ENCODE results near the gene STK32A. TPM values are rescaled to one million over a fixed set of nuclear protein-coding genes. Genes with fewer than 3 reads are reported as not detected.

Gene STK32A
- total and polyA plus RNA-seq, 2 donors (not counting 1 experiment from before 2014, with no cell fraction given) = not detected

DNA sequence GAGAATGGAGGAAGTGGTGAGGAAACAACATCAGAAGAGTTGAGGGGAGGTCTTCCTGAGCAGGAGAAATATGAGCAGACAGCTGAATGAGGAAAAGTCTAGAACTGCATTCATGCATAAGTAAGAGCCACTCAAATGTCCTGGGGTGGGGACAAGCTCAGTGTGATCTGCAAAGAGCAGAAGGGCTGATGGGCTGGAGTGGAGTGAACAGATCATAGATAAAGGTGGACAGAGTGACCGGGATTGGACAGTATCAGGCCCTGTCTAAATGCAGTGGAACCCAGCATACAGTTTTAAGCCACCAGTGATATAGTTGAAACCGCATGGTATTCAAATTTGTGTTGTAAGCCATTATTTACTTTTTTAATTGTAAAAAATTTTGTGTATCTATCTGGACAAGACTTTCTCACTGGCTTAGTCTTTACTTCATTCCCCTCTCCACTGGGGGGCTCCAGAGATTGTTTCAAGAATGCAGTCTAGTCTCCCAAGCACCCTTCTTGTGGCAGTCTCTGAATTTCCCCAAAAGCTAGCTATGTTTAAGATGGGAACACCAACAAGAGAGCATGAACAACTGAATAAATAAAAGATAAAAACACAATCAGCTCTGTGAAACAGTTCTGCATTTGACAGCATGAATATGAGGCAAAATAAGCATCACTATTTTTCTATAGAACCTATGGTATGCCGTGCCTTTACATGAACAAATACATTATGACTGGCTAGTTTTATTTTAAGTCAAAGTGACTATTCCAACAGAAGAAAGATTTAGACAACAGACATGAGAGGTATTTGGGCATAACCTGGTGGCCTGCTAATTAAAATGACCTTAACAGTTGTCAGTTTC lies 10.7 kb upstream of the STK32A start:
- TF ChIP-seq, protein P1, sequence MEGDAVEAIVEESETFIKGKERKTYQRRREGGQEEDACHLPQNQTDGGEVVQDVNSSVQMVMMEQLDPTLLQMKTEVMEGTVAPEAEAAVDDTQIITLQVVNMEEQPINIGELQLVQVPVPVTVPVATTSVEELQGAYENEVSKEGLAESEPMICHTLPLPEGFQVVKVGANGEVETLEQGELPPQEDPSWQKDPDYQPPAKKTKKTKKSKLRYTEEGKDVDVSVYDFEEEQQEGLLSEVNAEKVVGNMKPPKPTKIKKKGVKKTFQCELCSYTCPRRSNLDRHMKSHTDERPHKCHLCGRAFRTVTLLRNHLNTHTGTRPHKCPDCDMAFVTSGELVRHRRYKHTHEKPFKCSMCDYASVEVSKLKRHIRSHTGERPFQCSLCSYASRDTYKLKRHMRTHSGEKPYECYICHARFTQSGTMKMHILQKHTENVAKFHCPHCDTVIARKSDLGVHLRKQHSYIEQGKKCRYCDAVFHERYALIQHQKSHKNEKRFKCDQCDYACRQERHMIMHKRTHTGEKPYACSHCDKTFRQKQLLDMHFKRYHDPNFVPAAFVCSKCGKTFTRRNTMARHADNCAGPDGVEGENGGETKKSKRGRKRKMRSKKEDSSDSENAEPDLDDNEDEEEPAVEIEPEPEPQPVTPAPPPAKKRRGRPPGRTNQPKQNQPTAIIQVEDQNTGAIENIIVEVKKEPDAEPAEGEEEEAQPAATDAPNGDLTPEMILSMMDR (IDR thresholded peaks at IDR 0.05) = no peak
- no peak for TF ChIP-seq EZH2 (IDR thresholded peaks at IDR 0.05; ENCODE audit: borderline replicate concordance, insufficient read depth, low read depth, low read length, poor library complexity, severe bottlenecking)
- WGBS (ENCODE audit: insufficient coverage) = 100% methylated on average over 1 of the region's 3 CpGs
- no peak overlapping the region for H3K4me2 ChIP-seq (replicated peaks; ENCODE audit: low read depth, low read length, poor library complexity, severe bottlenecking)
- ChIA-PET CTCF (no interaction called here), POLR2A (no interaction called here)
- no peak overlapping the region for H3K4me3 Mint-ChIP-seq
- H3K9ac ChIP-seq (ENCODE audit: low read length) = no peak overlapping the region
- no peaks in the 10 kb centered on the region for H3K36me3 ChIP-seq (replicated peaks in 1 of 2; ENCODE audit: control extremely low read depth in 1 of 2, control insufficient read depth in 1 of 2, extremely low read depth in 1 of 2, insufficient read depth in 2 of 2, low read length in 1 of 2)
- intact Hi-C loops (cut with micrococcal nuclease) = no loop called here
- no peaks in the 10 kb centered on the region for H3K4me1 Mint-ChIP-seq
- H2AFZ ChIP-seq (ENCODE audit: insufficient read depth, low read depth, low read length, poor library complexity, severe bottlenecking) = no peak overlapping the region
- no peak overlapping the region for H3K27ac ChIP-seq (ENCODE audit: low read length in 2 of 2)
- no peak for ATAC-seq (ENCODE audit: low read depth)
- no peaks in the 10 kb centered on the region for H4K20me1 ChIP-seq (ENCODE audit: control insufficient read depth, insufficient read depth, low read length, poor library complexity, severe bottlenecking)
- no peaks in the 10 kb centered on the region for H3K27me3 ChIP-seq (replicated peaks in 1 of 4; ENCODE audit: control extremely low read depth in 1 of 4, control insufficient read depth in 3 of 4, insufficient read depth in 4 of 4, low read length in 3 of 4)
- H3K27me3 Mint-ChIP-seq = no peaks in the 10 kb centered on the region
- H3K79me2 ChIP-seq (ENCODE audit: control insufficient read depth, insufficient read depth, low read length) = no peaks in the 10 kb centered on the region
- no peak overlapping the region for H3K27ac Mint-ChIP-seq
- no peaks in the 10 kb centered on the region for H3K9me3 Mint-ChIP-seq (ENCODE audit: insufficient read depth)
- no peak overlapping the region for H3K4me3 ChIP-seq (ENCODE audit: control extremely low read depth in 1 of 5, extremely low read depth in 1 of 5, insufficient read depth in 1 of 5, low read depth in 2 of 5, low read length in 4 of 5)
- H3K4me1 ChIP-seq (ENCODE audit: control insufficient read depth in 2 of 2, insufficient read depth in 2 of 2, low read length in 2 of 2) = no peaks in the 10 kb centered on the region
- peaks cover 0 to 11% (median 0%) of the 10 kb centered on the region in 3 donors for H3K9me3 ChIP-seq (ENCODE audit: control extremely low read depth in 1 of 3, control insufficient read depth in 2 of 3, insufficient read depth in 1 of 3, low read length in 2 of 3)
- DNase-seq = no peak

DNA sequence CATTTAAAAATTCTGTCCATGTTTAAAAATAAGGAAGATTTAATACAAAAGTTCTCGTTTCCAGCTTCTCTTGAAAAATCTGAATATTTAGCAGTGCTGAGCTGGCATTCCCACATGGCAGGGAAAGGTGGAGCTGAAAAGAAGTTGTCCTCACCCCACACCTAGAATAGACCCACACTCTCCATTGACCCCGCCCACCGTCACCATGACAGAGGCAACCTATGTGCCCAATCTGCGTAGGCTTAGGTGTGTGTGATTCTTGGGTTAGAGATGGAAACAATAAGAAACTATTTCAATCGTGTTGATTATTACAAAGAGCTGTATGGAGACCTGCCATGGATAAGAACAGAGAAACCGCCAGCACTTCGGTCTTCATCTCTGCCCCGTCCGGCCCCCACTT lies 8.9 kb upstream of the STK32A start:
- ChIA-PET CTCF (no interaction called here), POLR2A (no interaction called here)
- no peak overlapping the region for H3K4me2 ChIP-seq (replicated peaks; ENCODE audit: low read depth, low read length, poor library complexity, severe bottlenecking)
- no peaks in the 10 kb centered on the region for H3K27me3 Mint-ChIP-seq
- H3K4me1 Mint-ChIP-seq = no peaks in the 10 kb centered on the region
- no peak overlapping the region for H3K4me3 Mint-ChIP-seq
- no peaks in the 10 kb centered on the region for H3K4me1 ChIP-seq (ENCODE audit: control insufficient read depth in 2 of 2, insufficient read depth in 2 of 2, low read length in 2 of 2)
- H3K9me3 Mint-ChIP-seq (ENCODE audit: insufficient read depth) = no peaks in the 10 kb centered on the region
- H4K20me1 ChIP-seq (ENCODE audit: control insufficient read depth, insufficient read depth, low read length, poor library complexity, severe bottlenecking) = no peaks in the 10 kb centered on the region
- no peak for ATAC-seq (ENCODE audit: low read depth)
- no peak overlapping the region for H3K27ac ChIP-seq (ENCODE audit: low read length in 2 of 2)
- intact Hi-C loops (cut with micrococcal nuclease) = no loop called here
- no peaks in the 10 kb centered on the region for H3K79me2 ChIP-seq (ENCODE audit: control insufficient read depth, insufficient read depth, low read length)
- DNase-seq = no peak
- H3K4me3 ChIP-seq (ENCODE audit: control extremely low read depth in 1 of 5, extremely low read depth in 1 of 5, insufficient read depth in 1 of 5, low read depth in 2 of 5, low read length in 4 of 5) = no peak overlapping the region
- no peak overlapping the region for H3K9ac ChIP-seq (ENCODE audit: low read length)
- no peak for TF ChIP-seq EZH2 (IDR thresholded peaks at IDR 0.05; ENCODE audit: borderline replicate concordance, insufficient read depth, low read depth, low read length, poor library complexity, severe bottlenecking)
- TF ChIP-seq, protein P1 (IDR thresholded peaks at IDR 0.05) = no peak
- H3K36me3 ChIP-seq (replicated peaks in 1 of 2; ENCODE audit: control extremely low read depth in 1 of 2, control insufficient read depth in 1 of 2, extremely low read depth in 1 of 2, insufficient read depth in 2 of 2, low read length in 1 of 2) = no peaks in the 10 kb centered on the region
- no peak overlapping the region for H2AFZ ChIP-seq (ENCODE audit: insufficient read depth, low read depth, low read length, poor library complexity, severe bottlenecking)
- H3K27me3 ChIP-seq (replicated peaks in 1 of 4; ENCODE audit: control extremely low read depth in 1 of 4, control insufficient read depth in 3 of 4, insufficient read depth in 4 of 4, low read length in 3 of 4) = no peaks in the 10 kb centered on the region
- WGBS (ENCODE audit: insufficient coverage) = 94% methylated on average over 5 of the region's 9 CpGs
- no peak overlapping the region for H3K27ac Mint-ChIP-seq
- H3K9me3 ChIP-seq (ENCODE audit: control extremely low read depth in 1 of 3, control insufficient read depth in 2 of 3, insufficient read depth in 1 of 3, low read length in 2 of 3) = peaks cover 0 to 11% (median 0%) of the 10 kb centered on the region in 3 donors
